Measurements from ENCODE around the gene OR10H3.

GRCh38 chr19:15758379-15758778 lies 20.6 kb downstream of the OR10H3 start:
- no peak for TF ChIP-seq CTCF (IDR thresholded peaks at IDR 0.05; ENCODE audit: poor library complexity, severe bottlenecking)
- TF ChIP-seq POLR2AphosphoS5 (IDR thresholded peaks at IDR 0.05) = no peak
- TF ChIP-seq TAF1 (IDR thresholded peaks at IDR 0.05; ENCODE audit: low read depth) = no peak
- no peak for TF ChIP-seq EZH2 (IDR thresholded peaks at IDR 0.05; ENCODE audit: borderline replicate concordance, insufficient read depth, low read length, poor library complexity, severe bottlenecking)
- TF ChIP-seq REST (IDR thresholded peaks at IDR 0.05; ENCODE audit: borderline replicate concordance) = no peak
- no peak for TF ChIP-seq RAD21 (conservative IDR thresholded peaks at IDR 0.05)
- no peak for TF ChIP-seq SMC3 (conservative IDR thresholded peaks at IDR 0.05; ENCODE audit: poor library complexity)
- no peak for TF ChIP-seq EP300 (conservative IDR thresholded peaks at IDR 0.05; ENCODE audit: poor library complexity, severe bottlenecking)

Data from neural cell (in vitro differentiated cells).